ENCODE data around the gene CAPN14.

Gene CAPN14

DNA sequence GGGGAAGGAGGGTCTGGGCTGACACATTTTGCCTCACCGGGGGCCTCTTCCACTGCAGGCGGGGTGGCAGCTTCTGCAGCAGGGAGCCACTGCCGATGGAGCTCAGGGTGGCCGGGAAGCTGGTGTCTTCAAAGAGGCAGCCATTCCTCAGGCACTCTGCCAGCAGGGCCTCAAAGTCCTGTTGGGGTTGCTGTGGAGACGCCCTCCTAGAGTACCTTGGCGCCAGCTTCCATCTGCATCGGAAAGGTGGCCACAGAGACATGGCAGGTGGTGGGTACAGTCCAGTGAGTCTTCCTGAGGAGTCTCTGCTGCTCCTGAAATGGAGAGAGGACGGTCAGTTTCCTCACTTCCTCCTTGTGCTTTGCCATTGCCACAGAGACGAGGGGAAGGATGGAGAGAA is 12.1 kb downstream of the CAPN14 start:
- no peak for TF ChIP-seq GATA1 (IDR thresholded peaks at IDR 0.05; ENCODE audit: low read depth, low read length)
- no peak for DNase-seq

- DNase-seq, result no peak
- no peak for TF ChIP-seq POLR2A (IDR thresholded peaks at IDR 0.05; ENCODE audit: low read length)
- TF ChIP-seq GATA1 (IDR thresholded peaks at IDR 0.05; ENCODE audit: low read depth, low read length), result no peak
Observed at GRCh38 chr2:31204783-31205182, 12.5 kb downstream of the CAPN14 start.

- no peak for DNase-seq
- TF ChIP-seq GATA1 (IDR thresholded peaks at IDR 0.05; ENCODE audit: low read depth, low read length), result no peak
- no peak for TF ChIP-seq POLR2A (IDR thresholded peaks at IDR 0.05; ENCODE audit: low read length)
Observed at GRCh38 chr2:31203916-31204315, 13.4 kb downstream of the CAPN14 start.

DNA sequence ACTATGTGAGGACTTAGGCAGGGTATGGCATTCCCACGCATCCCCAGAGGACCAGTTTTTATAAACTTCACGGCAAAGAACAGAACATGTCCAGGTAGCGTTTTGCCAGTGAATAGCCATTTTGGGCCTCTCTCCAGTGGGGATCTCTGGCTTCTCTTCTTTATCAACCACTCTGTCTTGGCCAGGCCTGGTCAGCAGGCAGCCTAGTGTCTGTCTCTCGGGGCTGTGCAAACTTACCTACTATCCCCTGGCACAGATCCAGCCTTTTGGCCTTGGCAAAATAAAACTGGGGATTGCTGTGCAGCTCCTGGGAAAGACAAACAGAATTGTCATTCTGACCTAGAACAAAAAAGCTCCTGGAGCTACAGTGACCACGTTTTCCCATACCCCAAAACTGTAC is 14.5 kb downstream of the CAPN14 start:
- TF ChIP-seq POLR2A (IDR thresholded peaks at IDR 0.05; ENCODE audit: low read length) (no peak), GATA1 (IDR thresholded peaks at IDR 0.05; ENCODE audit: low read depth, low read length) (no peak)
- DNase-seq, result no peak

GRCh38 chr2:31202041-31202440 is 15.3 kb downstream of the CAPN14 start:
- DNase-seq, result no peak
- TF ChIP-seq GATA1 (IDR thresholded peaks at IDR 0.05; ENCODE audit: low read depth, low read length) (no peak), POLR2A (IDR thresholded peaks at IDR 0.05; ENCODE audit: low read length) (no peak)

DNA sequence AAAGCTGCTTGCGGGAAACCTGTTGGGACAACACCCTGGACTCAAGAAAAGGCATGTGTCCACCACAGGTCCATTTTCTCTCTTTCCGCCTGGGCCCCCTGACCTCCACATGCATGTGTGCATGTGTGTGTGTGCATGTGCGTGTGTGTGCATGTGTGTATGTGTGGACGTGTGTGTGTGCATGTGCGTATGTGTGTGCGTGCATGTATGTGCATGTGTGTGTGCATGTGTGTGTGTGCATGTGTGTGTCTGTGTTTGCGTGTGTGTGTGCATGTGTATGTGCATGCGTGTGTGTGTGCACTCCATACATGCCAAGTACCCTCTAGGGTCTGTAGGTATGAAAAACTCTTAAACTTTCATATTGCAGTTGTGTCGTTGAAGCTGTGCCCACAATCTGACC is 16.3 kb downstream of the CAPN14 start:
- DNase-seq, result no peak
- TF ChIP-seq GATA1 (IDR thresholded peaks at IDR 0.05; ENCODE audit: low read depth, low read length) (no peak), POLR2A (IDR thresholded peaks at IDR 0.05; ENCODE audit: low read length) (no peak)

DNA sequence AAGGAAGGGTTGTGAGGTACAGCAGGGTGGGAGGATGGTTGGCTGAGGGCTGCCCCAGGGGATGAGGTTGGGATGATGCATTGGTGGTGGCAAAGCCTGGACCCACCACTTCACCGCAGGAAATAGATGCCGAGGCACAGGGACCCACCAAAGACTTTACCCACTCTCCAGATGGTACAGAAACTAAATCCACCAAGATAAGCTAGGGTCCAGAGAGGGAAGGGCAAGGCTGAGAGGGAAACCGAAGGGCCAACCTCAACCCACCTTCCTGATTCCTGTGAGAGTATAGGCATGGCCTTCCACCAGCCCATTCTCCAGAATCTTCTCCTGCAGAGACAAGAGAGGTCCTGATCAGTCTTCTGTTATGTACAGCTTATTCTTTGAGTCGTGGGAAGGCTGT is 18.1 kb downstream of the CAPN14 start:
- DNase-seq, result no peak
- no peak for TF ChIP-seq GATA1 (IDR thresholded peaks at IDR 0.05; ENCODE audit: low read depth, low read length)
- TF ChIP-seq POLR2A (IDR thresholded peaks at IDR 0.05; ENCODE audit: low read length), result no peak

DNA sequence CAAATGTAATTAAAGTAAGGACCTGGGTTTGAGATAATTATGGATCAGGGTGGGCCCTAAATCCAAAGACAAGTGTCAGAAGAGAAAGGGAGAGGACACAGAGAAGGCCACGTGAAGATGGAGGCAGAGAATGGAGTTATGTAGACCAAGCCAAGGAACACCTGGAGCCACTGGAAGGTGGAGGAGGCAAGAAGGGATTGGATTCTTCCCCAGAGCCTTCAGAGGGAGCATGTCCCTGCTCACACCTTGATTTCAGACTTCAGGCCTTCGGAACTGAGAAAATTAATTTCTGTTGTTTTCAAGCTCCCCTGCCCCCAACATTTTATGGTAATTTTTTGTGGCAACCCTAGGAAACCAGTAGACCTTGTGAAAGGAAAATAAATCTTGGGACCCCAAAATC is 19.6 kb downstream of the CAPN14 start:
- no peak for TF ChIP-seq GATA1 (IDR thresholded peaks at IDR 0.05; ENCODE audit: low read depth, low read length)
- no peak for TF ChIP-seq POLR2A (IDR thresholded peaks at IDR 0.05; ENCODE audit: low read length)
- no peak for DNase-seq

DNA sequence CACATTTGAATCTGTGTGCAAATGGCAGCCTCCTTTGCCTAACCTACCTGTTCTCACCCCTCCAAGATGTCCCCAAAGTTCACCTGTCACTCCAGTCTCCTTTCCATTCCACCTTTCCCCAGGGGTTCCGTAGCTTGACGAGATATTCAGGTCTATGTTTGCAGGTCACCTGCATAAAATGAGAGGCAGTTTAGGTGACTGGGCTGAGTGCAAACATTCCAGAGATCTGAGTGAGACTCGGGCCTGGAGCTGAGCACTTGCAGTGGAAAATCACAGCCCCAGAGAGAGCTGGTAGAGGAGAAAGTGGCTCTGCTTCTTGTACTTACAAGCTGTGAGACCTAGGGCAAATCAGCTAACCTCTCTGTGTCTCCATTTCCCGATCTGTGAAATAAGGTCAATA is 20.1 kb downstream of the CAPN14 start:
- no peak for TF ChIP-seq GATA1 (IDR thresholded peaks at IDR 0.05; ENCODE audit: low read depth, low read length)
- TF ChIP-seq POLR2A (IDR thresholded peaks at IDR 0.05; ENCODE audit: low read length), result no peak
- DNase-seq, result no peak

DNA sequence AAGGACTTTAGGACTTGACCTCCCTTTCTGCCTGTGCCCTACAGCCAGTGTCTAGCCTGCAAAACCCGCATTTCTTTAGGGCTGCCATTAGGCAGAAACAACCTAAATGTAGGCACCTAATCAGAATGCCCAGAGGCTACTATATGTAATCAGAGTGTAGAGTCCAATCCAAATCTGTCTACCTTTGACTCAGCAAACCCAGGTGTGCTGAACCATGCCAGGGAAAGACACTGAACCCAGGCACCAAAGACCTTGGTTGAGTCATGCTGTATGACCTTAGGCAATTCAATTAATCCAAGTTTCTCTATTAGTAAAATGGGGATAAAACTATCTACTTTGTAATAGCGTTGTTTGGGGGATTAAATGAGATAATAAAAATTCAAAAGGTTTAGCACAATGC is 20.7 kb downstream of the CAPN14 start:
- TF ChIP-seq GATA1 (IDR thresholded peaks at IDR 0.05; ENCODE audit: low read depth, low read length) (no peak), POLR2A (IDR thresholded peaks at IDR 0.05; ENCODE audit: low read length) (no peak)
- DNase-seq, result no peak

DNA sequence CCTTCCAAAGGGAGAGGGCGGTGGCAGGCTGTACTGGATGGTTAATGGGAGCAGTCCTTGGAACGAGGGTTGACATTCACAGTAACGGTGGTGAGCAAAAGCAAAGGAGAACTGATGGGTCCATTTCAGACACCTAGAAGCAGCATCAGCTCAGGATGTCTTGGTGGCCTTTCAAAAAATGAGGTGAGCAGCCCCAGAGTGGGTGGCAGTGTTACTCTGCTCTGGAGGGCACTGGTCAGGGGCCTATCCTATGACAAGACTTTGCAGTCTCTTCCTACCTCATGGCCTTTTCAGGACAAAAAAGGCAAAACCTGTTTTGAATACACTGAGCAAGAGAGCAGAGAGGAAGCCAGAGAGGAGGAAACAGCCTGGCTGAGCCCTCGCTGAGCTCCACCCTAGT is 23.5 kb downstream of the CAPN14 start:
- TF ChIP-seq POLR2A (IDR thresholded peaks at IDR 0.05; ENCODE audit: low read length) (no peak), GATA1 (IDR thresholded peaks at IDR 0.05; ENCODE audit: low read depth, low read length) (no peak)
- no peak for DNase-seq

- no peak for DNase-seq
- TF ChIP-seq POLR2A (IDR thresholded peaks at IDR 0.05; ENCODE audit: low read length) (no peak), GATA1 (IDR thresholded peaks at IDR 0.05; ENCODE audit: low read depth, low read length) (no peak)
Observed at GRCh38 chr2:31192851-31193392, 24.4 kb downstream of the CAPN14 start.

DNA sequence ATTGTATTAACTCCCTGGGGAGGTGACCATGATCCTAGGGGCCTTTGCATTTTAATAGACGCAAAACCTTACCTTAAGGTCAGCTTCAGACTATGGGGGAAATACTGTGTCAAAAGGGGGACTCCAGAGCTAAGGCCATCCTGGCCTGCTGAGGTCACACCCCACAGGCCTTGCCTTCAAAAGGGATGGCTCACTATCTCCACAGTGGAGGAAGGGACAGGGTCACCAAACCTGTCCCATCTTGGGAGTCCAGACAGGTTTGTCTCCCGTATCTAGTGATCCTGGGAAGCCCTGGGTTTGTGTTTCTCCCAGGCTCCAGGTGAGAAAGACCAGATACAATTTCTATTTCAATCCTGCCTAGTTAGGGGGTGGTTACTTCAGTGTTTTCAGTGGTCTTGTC is 24.9 kb downstream of the CAPN14 start:
- DNase-seq, result no peak
- TF ChIP-seq POLR2A (IDR thresholded peaks at IDR 0.05; ENCODE audit: low read length), result no peak
- no peak for TF ChIP-seq GATA1 (IDR thresholded peaks at IDR 0.05; ENCODE audit: low read depth, low read length)

GRCh38 chr2:31191931-31192330 is 25.4 kb downstream of the CAPN14 start:
- no peak for DNase-seq
- TF ChIP-seq GATA1 (IDR thresholded peaks at IDR 0.05; ENCODE audit: low read depth, low read length) (no peak), POLR2A (IDR thresholded peaks at IDR 0.05; ENCODE audit: low read length) (no peak)

DNA sequence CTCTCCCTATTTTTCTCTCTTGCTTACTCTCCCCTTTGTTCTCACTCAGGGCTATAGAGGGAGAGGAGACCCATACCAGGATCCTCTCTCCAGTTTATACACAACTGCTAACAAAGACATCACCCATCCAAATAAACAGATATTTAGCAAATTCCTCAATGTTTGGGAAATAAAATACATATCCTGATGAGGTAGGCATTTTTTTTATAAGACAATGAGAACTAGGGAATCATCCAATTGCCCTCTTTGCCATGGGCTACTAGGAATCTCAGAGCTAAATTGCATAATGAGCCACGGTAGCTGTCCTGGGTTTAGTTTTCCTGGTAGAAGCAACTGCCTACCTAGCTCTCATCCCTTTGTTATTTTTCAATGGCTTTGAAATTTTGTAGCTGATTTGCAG is 27.1 kb downstream of the CAPN14 start:
- no peak for DNase-seq
- no peak for TF ChIP-seq POLR2A (IDR thresholded peaks at IDR 0.05; ENCODE audit: low read length)
- no peak for TF ChIP-seq GATA1 (IDR thresholded peaks at IDR 0.05; ENCODE audit: low read depth, low read length)

DNA sequence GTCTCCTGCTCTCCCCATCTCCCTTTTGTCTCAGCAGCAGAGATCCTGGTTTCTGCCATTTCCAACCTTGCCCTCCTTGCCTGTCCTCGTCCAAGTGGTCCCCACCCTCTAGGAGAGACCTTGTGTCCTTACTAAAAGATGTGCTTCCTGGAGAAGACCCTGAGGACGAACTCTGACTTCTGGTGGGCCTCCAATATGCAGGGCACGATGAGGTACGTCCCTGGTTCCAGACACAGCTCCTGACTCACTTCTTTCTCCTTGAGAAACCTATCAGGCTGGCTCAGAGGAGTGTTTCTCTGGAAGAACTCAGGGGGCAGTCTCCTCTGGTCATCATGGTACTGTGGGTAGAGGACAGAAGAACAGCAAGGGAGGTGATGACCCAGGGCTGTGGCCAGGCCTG is 28.2 kb downstream of the CAPN14 start:
- TF ChIP-seq GATA1 (IDR thresholded peaks at IDR 0.05; ENCODE audit: low read depth, low read length) (no peak), POLR2A (IDR thresholded peaks at IDR 0.05; ENCODE audit: low read length) (no peak)

More for the DNA sequence above, 28.2 kb downstream of the CAPN14 start:
- no peak for DNase-seq
